EH (cell line): ENCODE measurements around the gene HEXIM1.

Source experiments
- DNase-seq: peaks from one replicate; pipeline ENCODE4 v3.0.0-alpha.2; 2015; ENCODE audit warnings: low read depth

The HEXIM1 gene

GRCh38 chr17:45172541-45173286, 24.4 kb downstream of the HEXIM1 start:
- DNase-seq, result peak; percentile 94

GRCh38 chr17:45175759-45176115, 27.5 kb downstream of the HEXIM1 start:
- DNase-seq, result no peak

DNA sequence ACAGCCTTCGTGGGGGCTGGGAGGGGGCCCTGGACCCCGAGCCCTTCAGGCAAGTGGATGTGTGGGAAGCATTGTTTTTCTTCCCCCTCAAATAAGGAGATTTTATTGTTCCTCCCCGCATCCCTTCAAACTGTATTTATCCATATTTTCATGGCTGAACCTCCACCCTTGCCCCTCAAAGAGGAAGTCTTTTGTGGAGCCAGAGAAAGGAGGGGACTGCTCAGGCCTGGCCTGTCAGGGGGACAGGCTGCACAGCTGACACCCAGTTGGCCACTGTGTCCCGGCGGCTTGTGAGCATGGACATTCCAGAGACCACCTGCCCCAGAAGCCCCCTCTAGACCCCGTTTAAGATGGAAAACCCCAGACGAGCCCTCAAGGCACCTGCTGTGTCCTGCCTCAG, 29.3 kb downstream of the HEXIM1 start:
- DNase-seq, result no peak

GRCh38 chr17:45184144-45184543, 35.9 kb downstream of the HEXIM1 start:
- no peak for DNase-seq

DNA sequence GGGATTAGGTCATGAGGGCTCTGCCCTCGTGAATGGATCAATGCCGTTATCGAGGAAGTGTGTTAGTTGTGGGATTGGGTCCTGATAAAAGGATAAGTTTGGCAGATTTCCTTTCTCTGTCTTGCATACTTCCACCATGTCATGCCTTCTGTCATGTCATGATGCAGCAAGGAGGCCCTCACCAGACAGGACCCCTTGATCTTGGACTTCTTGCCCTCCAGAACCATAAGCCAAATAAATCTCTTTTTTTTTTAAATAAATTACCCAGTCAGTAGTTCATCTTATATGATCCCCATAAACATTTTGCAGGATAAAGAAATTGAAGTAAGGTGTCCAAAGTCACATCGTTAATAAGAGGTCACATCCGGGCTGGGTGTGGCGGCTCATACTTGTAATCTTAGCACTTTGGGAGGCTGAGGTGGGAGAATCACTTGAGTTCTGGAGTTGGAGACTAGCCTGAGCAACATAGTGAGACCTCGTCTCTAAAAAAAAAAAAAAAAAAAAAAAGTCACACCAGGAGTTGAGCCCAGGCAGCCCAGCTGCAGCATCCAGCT, 38.6 kb downstream of the HEXIM1 start:
- DNase-seq, result no peak

- no peak for DNase-seq
Measured at GRCh38 chr17:45189009-45189408, 40.7 kb downstream of the HEXIM1 start.

DNA sequence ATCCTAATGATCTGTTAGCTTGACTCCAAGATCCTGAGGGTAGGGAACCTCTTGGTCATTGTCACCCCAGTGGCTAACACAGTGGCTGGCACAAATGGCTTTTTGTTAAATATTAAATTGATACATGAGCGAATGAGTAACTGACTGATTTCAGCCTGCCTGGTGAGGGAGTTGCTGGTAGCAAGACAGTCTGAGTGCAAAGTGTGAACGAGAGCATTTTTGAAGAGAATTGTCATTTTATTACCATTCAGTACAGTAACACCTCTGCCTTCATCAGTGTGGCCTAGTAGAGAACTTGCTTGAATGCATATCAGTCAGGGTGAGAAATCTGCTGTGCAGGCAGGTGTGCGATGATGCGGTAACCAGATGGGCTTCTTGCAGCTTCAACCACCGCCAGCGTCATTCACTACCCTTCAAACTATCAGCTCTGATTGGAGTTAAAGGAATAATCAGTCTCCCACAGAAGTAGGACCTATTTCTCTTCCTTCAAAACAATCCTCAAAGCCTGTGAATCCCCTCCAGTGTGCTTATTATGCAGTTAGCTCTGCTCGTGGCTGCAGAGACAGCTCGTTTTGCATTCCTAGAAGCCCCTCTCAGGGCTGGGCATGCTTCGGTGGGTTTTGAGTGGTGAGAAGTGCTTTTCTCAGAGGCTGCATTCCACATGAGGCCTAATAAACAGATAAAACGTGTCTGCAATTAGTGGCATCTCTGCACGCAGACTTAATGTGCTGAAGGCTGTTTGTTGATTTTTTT, 42.4 kb downstream of the HEXIM1 start:
- DNase-seq, result no peak

DNA sequence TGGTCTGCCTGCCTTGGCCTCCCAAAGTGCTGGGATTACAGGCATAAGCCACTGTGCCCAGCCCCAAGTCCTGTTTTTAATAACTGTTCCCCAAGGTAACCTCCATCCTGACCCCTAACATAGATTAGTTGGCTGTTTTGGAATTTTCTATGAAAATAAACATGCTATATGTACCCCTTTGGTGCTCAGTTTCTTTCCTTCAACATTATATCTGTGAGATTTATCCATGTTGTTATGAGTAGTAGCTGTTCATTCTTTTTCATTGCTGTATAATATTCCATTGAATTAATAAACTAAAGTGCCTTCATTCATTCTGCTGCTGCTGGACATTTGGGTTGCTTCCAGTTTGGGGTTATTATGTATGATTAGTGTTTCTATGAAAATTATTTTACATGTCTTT, 47.1 kb downstream of the HEXIM1 start:
- DNase-seq, result no peak

DNA sequence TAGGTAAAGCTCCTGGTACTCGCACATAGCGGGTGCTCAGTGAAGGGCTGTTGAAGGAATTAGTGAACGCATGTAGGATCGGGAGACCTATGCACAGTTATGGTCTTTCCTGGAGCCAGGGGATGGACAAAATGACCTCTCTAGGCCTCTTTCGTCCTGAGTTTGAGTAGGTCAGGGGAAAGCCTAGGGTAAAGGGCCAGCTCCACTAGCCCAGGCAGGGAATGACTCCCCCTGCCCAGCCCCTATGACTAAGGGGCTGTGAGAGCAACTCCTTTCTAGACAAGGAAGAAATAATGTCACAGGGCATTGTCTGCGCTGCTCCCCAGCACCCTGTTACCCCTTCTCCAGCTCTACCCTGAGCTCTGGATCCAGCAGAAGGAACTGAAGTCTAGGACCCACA, 48.8 kb downstream of the HEXIM1 start:
- peak; percentile 7 for DNase-seq

DNA sequence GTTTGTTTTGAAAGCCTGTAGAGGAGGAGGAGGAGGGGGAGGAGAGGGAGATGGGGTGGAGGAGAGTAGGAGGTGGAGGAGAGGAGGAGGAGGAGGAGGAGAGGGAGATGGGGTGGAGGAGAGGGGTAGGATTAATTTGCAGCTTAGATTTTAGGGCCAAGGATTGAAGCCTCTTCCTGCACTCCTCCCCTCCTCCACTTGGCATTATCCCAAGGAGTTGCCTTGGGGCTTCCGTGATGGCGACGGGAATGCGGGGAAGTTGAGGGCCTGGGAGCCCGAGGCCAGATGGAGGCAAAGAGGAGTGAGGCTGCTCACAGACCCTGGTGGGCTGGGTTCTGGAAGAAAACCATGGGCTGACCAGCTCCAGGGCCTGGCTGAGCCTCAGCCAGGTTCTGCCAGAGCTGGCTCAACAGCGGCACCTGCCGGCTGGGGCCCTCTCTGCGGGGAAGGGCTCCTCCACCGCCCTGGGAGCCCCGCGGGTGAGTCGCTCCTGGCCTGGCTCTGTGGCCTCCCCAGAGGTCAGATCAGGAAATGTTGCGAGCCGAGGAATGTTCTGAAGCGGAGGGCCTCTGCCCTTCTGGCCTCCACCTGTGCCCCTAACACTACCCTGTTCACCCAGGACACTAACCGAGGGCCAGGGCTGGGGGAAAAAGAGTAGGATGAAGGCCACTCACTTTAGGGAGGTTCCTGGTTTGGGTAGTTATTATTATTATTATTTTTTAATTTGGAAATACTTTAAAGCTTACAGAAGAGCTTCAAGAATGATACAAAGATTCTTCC, 49.5 kb downstream of the HEXIM1 start:
- DNase-seq, result peak; percentile 89

DNA sequence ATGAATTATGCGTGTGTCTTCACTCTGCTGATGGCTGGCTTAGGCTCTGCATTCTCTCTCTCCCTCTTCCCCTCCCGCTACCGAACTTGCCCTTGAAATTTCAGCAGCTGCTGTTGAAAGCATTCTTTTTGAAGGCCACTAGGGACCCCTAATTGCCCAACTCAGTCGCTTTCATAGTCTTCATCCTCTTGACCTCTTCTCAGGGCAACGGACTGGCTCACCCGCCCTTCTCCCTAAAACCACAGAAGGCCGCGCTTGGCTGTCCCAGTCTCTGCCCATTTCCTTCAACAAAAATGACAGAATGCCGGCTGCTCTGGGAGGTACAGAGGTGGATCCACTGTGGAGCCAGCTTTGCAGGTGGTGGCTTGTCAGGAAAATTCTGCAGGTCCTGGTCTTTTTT, 52.4 kb downstream of the HEXIM1 start:
- DNase-seq, result no peak

GRCh38 chr17:45201457-45201856, 53.2 kb downstream of the HEXIM1 start:
- no peak for DNase-seq
